MM.1S (cell line): ENCODE data around the gene EEF2KMT.

ENCODE experiments used
- EZH2 ChIP-seq: fragments of 300-600 bp; sonication (generic); optimal IDR thresholded peaks from 2 replicates; pipeline ENCODE3; 2017; ENCODE audit warnings: low read depth, mild to moderate bottlenecking, antibody characterized with exemption, low read length, mixed read lengths
- EZH2phosphoT487 ChIP-seq: fragments of 300-600 bp; sonication (generic); IDR thresholded peaks from 2 replicates; pipeline ENCODE4 v1.6.1; 2018; ENCODE audit warnings: antibody characterized with exemption, low read length
- TF ChIP-seq, protein P1 (sequence below): fragments of 300-600 bp; sonication (generic); IDR thresholded peaks from 2 replicates; pipeline ENCODE4 v1.5.1; 2016; ENCODE audit warnings: antibody characterized with exemption, low read length, mixed read lengths

DNA sequence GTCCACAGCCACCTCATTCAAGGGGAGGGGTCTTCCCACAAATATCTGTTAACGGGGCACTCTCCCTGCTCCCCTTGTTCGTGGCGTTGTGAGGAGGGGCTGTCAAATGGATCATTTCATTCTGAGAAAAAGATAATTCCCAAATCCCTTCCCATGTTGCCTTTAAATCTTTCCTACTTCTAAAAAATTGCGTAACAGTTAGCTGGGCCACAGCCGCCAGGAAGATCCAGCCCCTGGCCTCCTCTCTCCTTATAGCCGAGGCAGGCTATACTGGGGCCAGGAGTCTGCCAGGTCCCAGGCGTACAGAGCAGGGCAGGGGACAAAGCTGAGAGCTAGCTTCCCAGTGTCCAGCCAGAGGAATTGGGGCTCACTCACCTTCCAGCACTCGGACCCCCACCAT, 32.3 kb downstream of the EEF2KMT start:
- TF ChIP-seq, protein P1, sequence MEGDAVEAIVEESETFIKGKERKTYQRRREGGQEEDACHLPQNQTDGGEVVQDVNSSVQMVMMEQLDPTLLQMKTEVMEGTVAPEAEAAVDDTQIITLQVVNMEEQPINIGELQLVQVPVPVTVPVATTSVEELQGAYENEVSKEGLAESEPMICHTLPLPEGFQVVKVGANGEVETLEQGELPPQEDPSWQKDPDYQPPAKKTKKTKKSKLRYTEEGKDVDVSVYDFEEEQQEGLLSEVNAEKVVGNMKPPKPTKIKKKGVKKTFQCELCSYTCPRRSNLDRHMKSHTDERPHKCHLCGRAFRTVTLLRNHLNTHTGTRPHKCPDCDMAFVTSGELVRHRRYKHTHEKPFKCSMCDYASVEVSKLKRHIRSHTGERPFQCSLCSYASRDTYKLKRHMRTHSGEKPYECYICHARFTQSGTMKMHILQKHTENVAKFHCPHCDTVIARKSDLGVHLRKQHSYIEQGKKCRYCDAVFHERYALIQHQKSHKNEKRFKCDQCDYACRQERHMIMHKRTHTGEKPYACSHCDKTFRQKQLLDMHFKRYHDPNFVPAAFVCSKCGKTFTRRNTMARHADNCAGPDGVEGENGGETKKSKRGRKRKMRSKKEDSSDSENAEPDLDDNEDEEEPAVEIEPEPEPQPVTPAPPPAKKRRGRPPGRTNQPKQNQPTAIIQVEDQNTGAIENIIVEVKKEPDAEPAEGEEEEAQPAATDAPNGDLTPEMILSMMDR = no peak
- no peak for TF ChIP-seq EZH2
- TF ChIP-seq EZH2phosphoT487 = no peak
